MM.1S (cell line): Measurements from ENCODE around the gene ARL15.

Source experiments
- DNase-seq: peaks from one replicate; pipeline ENCODE4 v3.0.0-alpha.2; 2015
- H2AFZ ChIP-seq: fragments of 300-600 bp; sonication (generic); 2 replicates; pipeline ENCODE4 v1.6.0; 2016; ENCODE audit warnings: antibody characterized with exemption, low read length
- H3F3A ChIP-seq: fragments of 300-600 bp; sonication (generic); 2 replicates; pipeline ENCODE4 v1.6.1; 2016; ENCODE audit warnings: mild to moderate bottlenecking, antibody characterized with exemption, low read length, moderate library complexity, mixed read lengths; ENCODE audit not compliant: insufficient read depth
- H3K27ac ChIP-seq: fragments of 300-600 bp; sonication (generic); 2 replicates; pipeline ENCODE4 v1.5.1; 2016; ENCODE audit warnings: mild to moderate bottlenecking, low read length
- H3K27me3 ChIP-seq: fragments of 300-600 bp; sonication (generic); replicated peaks from 2 replicates; pipeline ENCODE4 v1.6.0; 2016; ENCODE audit warnings: low read length; ENCODE audit not compliant: insufficient read depth
- H3K36me3 ChIP-seq: fragments of 300-600 bp; sonication (generic); replicated peaks from 2 replicates; pipeline ENCODE4 v1.6.1; 2016; ENCODE audit warnings: mild to moderate bottlenecking, low read length, mixed read lengths; ENCODE audit not compliant: insufficient read depth
- H3K4me1 ChIP-seq: fragments of 300-600 bp; sonication (generic); 2 replicates; pipeline ENCODE4 v1.6.1; 2016; ENCODE audit warnings: low read length, mixed read lengths
- H3K4me2 ChIP-seq: fragments of 300-600 bp; sonication (generic); 2 replicates; pipeline ENCODE4 v1.6.0; 2016; ENCODE audit warnings: low read depth, low read length
- H3K4me3 ChIP-seq: fragments of 300-600 bp; sonication (generic); 2 replicates; pipeline ENCODE4 v1.5.1; 2016; ENCODE audit warnings: low read length, mixed read lengths
- H3K79me2 ChIP-seq: fragments of 300-600 bp; sonication (generic); 2 replicates; pipeline ENCODE4 v1.6.1; 2016; ENCODE audit warnings: mixed run types, low read length, mixed read lengths
- H3K9ac ChIP-seq: fragments of 300-600 bp; sonication (generic); 2 replicates; pipeline ENCODE4 v1.6.1; 2016; ENCODE audit warnings: low read length, mixed read lengths
- H3K9me2 ChIP-seq: fragments of 300-600 bp; sonication (generic); replicated peaks from 2 replicates; pipeline ENCODE4 v1.6.1; 2016; ENCODE audit warnings: mild to moderate bottlenecking, low read length, mixed read lengths; ENCODE audit not compliant: insufficient read depth
- H3K9me3 ChIP-seq: fragments of 300-600 bp; sonication (generic); replicated peaks from 2 replicates; pipeline ENCODE4 v1.6.1; 2016; ENCODE audit warnings: mild to moderate bottlenecking, low read length, mixed read lengths; ENCODE audit not compliant: insufficient read depth
- H4K20me1 ChIP-seq: fragments of 300-600 bp; sonication (generic); 2 replicates; pipeline ENCODE4 v1.6.1; 2016; ENCODE audit warnings: mild to moderate bottlenecking, low read length, moderate library complexity, mixed read lengths; ENCODE audit not compliant: insufficient read depth
- CTCF ChIP-seq: fragments of 300-600 bp; sonication (generic); IDR thresholded peaks from 2 replicates; pipeline ENCODE4 v1.5.1; 2016; ENCODE audit warnings: antibody characterized with exemption, low read length, mixed read lengths
- EZH2 ChIP-seq: fragments of 300-600 bp; sonication (generic); optimal IDR thresholded peaks from 2 replicates; pipeline ENCODE3; 2017; ENCODE audit warnings: low read depth, mild to moderate bottlenecking, antibody characterized with exemption, low read length, mixed read lengths
- EZH2phosphoT487 ChIP-seq: fragments of 300-600 bp; sonication (generic); IDR thresholded peaks from 2 replicates; pipeline ENCODE4 v1.6.1; 2018; ENCODE audit warnings: antibody characterized with exemption, low read length

ARL15 gene

GRCh38 chr5:53917826-53918225, 392.5 kb downstream of the ARL15 start:
- Histone ChIP-seq H3F3A (no peaks in the 10 kb centered on the region), H2AFZ (no peak overlapping the region)

GRCh38 chr5:53917095-53917494, 393.3 kb downstream of the ARL15 start:
- no peak overlapping the region for H3K4me2 ChIP-seq
- H3K36me3 ChIP-seq: no peaks in the 10 kb centered on the region
- no peaks in the 10 kb centered on the region for H3K9me3 ChIP-seq
- no peaks in the 10 kb centered on the region for H3K27me3 ChIP-seq
- H3K79me2 ChIP-seq: no peaks in the 10 kb centered on the region
- H2AFZ ChIP-seq: no peak overlapping the region
- H4K20me1 ChIP-seq: no peaks in the 10 kb centered on the region
- no peaks in the 10 kb centered on the region for H3K9me2 ChIP-seq
- H3K4me1 ChIP-seq: no peaks in the 10 kb centered on the region
- TF ChIP-seq EZH2 (no peak), EZH2phosphoT487 (no peak), CTCF (no peak)
- no peaks in the 10 kb centered on the region for H3F3A ChIP-seq
- no peak overlapping the region for H3K27ac ChIP-seq
- H3K9ac ChIP-seq: no peak overlapping the region
- no peak overlapping the region for H3K4me3 ChIP-seq
- DNase-seq: no peak

More at GRCh38 chr5:53917826-53918225, 392.5 kb downstream of the ARL15 start:
- Histone ChIP-seq H3K27me3 (no peaks in the 10 kb centered on the region), H3K9ac (no peak overlapping the region), H3K4me2 (no peak overlapping the region), H3K4me3 (no peak overlapping the region), H3K4me1 (no peaks in the 10 kb centered on the region), H3K9me2 (no peaks in the 10 kb centered on the region), H3K36me3 (no peaks in the 10 kb centered on the region), H3K79me2 (no peaks in the 10 kb centered on the region), H3K9me3 (no peaks in the 10 kb centered on the region), H4K20me1 (no peaks in the 10 kb centered on the region), H3K27ac (no peak overlapping the region)
- no peak for DNase-seq
- TF ChIP-seq EZH2: no peak
- no peak for TF ChIP-seq EZH2phosphoT487

- H3K9me3 ChIP-seq: no peaks in the 10 kb centered on the region
- no peak overlapping the region for H3K4me2 ChIP-seq
- no peaks in the 10 kb centered on the region for H4K20me1 ChIP-seq
- H3K9ac ChIP-seq: no peak overlapping the region
- no peaks in the 10 kb centered on the region for H3K9me2 ChIP-seq
- no peaks in the 10 kb centered on the region for H3F3A ChIP-seq
- H3K27ac ChIP-seq: no peak overlapping the region
- no peak overlapping the region for H3K4me3 ChIP-seq
- no peaks in the 10 kb centered on the region for H3K4me1 ChIP-seq
- no peak for TF ChIP-seq EZH2phosphoT487
- TF ChIP-seq EZH2: no peak
- TF ChIP-seq CTCF: no peak
- no peaks in the 10 kb centered on the region for H3K36me3 ChIP-seq
- H3K27me3 ChIP-seq: no peaks in the 10 kb centered on the region
- DNase-seq: no peak
- no peaks in the 10 kb centered on the region for H3K79me2 ChIP-seq
- no peak overlapping the region for H2AFZ ChIP-seq
Observed at GRCh38 chr5:53915120-53915519, 395.3 kb downstream of the ARL15 start.

GRCh38 chr5:53913941-53914340, 396.4 kb downstream of the ARL15 start:
- no peak overlapping the region for H3K4me2 ChIP-seq
- H3K27me3 ChIP-seq: no peaks in the 10 kb centered on the region
- H3F3A ChIP-seq: no peaks in the 10 kb centered on the region
- TF ChIP-seq EZH2: no peak
- no peak for TF ChIP-seq EZH2phosphoT487
- no peak for TF ChIP-seq CTCF
- no peaks in the 10 kb centered on the region for H4K20me1 ChIP-seq
- no peak overlapping the region for H2AFZ ChIP-seq
- no peaks in the 10 kb centered on the region for H3K79me2 ChIP-seq
- no peak for DNase-seq
- H3K9ac ChIP-seq: no peak overlapping the region
- no peaks in the 10 kb centered on the region for H3K9me3 ChIP-seq
- H3K27ac ChIP-seq: no peak overlapping the region
- H3K9me2 ChIP-seq: no peaks in the 10 kb centered on the region
- H3K36me3 ChIP-seq: no peaks in the 10 kb centered on the region
- no peak overlapping the region for H3K4me3 ChIP-seq
- H3K4me1 ChIP-seq: no peaks in the 10 kb centered on the region
